Type B pancreatic cell (in vitro differentiated cells): ENCODE results near the gene STK17A. TPM values are rescaled to one million over a fixed set of nuclear protein-coding genes. Genes with fewer than 3 reads are reported as not detected.

Experiments used
- DNase-seq: peaks from one replicate; pipeline ENCODE4 v3.0.0; 2021; ENCODE audit warnings: mixed read lengths; ENCODE audit not compliant: unreplicated experiment; ENCODE audit errors: extremely low spot score
- H3K27ac Mint-ChIP-seq: 2 replicates; pipeline ENCODE4 v1.8.0; 2021; ENCODE audit warnings: mild to moderate bottlenecking, mixed read lengths
- H3K27me3 Mint-ChIP-seq: 2 replicates; pipeline ENCODE4 v1.8.0; 2021; ENCODE audit warnings: mixed read lengths
- H3K36me3 Mint-ChIP-seq: 2 replicates; pipeline ENCODE4 v1.8.0; 2021; ENCODE audit warnings: mixed read lengths
- H3K4me1 Mint-ChIP-seq: one replicate; pipeline ENCODE4 v1.8.0; 2021; ENCODE audit warnings: mixed read lengths; ENCODE audit not compliant: unreplicated experiment
- H3K4me3 Mint-ChIP-seq: 2 replicates; pipeline ENCODE4 v1.8.0; 2021; ENCODE audit warnings: mild to moderate bottlenecking, mixed read lengths
- H3K9me3 Mint-ChIP-seq: 2 replicates; pipeline ENCODE4 v1.8.0; 2021; ENCODE audit warnings: mixed read lengths
- CTCF ChIP-seq: fragments of 200-600 bp; sonication (generic); conservative IDR thresholded peaks from 2 replicates; pipeline ENCODE4 v1.5.0; 2021; ENCODE audit warnings: antibody characterized with exemption, mild to moderate bottlenecking
- total RNA-seq: library from RNA; stranded (reverse); gene quantifications from 2 replicates; pipeline ENCODE4 v1.2.1, GENCODE V29; 2021; ENCODE audit warnings: low replicate concordance

The STK17A gene
- total RNA-seq, 1 donor from 2014 or later = 11.0 TPM

GRCh38 chr7:43631559-43631958 lies 48.7 kb downstream of the STK17A start:
- DNase-seq = no peak
- H3K27me3 Mint-ChIP-seq = no peaks in the 10 kb centered on the region
- H3K27ac Mint-ChIP-seq = no peak overlapping the region
- no peak for TF ChIP-seq CTCF
- no peaks in the 10 kb centered on the region for H3K4me1 Mint-ChIP-seq
- H3K36me3 Mint-ChIP-seq = peaks cover 61% of the 10 kb centered on the region
- no peak overlapping the region for H3K4me3 Mint-ChIP-seq
- no peaks in the 10 kb centered on the region for H3K9me3 Mint-ChIP-seq

- no peaks in the 10 kb centered on the region for H3K4me1 Mint-ChIP-seq
- DNase-seq = no peak
- no peak for TF ChIP-seq CTCF
- H3K27ac Mint-ChIP-seq = no peak overlapping the region
- no peaks in the 10 kb centered on the region for H3K9me3 Mint-ChIP-seq
- no peaks in the 10 kb centered on the region for H3K27me3 Mint-ChIP-seq
- H3K36me3 Mint-ChIP-seq = peaks cover 65% of the 10 kb centered on the region
- H3K4me3 Mint-ChIP-seq = no peak overlapping the region
Observed at GRCh38 chr7:43632746-43633145, 49.8 kb downstream of the STK17A start.

GRCh38 chr7:43634384-43634783 lies 51.5 kb downstream of the STK17A start:
- TF ChIP-seq CTCF = no peak
- no peaks in the 10 kb centered on the region for H3K9me3 Mint-ChIP-seq
- DNase-seq = no peak
- no peak overlapping the region for H3K4me3 Mint-ChIP-seq
- peaks cover 60% of the 10 kb centered on the region for H3K36me3 Mint-ChIP-seq
- no peak overlapping the region for H3K27ac Mint-ChIP-seq
- no peaks in the 10 kb centered on the region for H3K27me3 Mint-ChIP-seq
- H3K4me1 Mint-ChIP-seq = peaks cover under 1% of the 10 kb centered on the region

- H3K36me3 Mint-ChIP-seq = peaks cover 53% of the 10 kb centered on the region
Observed at GRCh38 chr7:43636093-43636492, 53.2 kb downstream of the STK17A start.

GRCh38 chr7:43637114-43637806 lies 54.4 kb downstream of the STK17A start:
- peaks cover 44% of the 10 kb centered on the region for H3K36me3 Mint-ChIP-seq
- H3K27ac Mint-ChIP-seq = peak overlapping the region; percentile 20
- no peaks in the 10 kb centered on the region for H3K27me3 Mint-ChIP-seq
- no peaks in the 10 kb centered on the region for H3K9me3 Mint-ChIP-seq
- TF ChIP-seq CTCF = no peak
- peaks cover 14% of the 10 kb centered on the region for H3K4me1 Mint-ChIP-seq
- no peak overlapping the region for H3K4me3 Mint-ChIP-seq
- no peak for DNase-seq

More at GRCh38 chr7:43636093-43636492, 53.2 kb downstream of the STK17A start:
- peaks cover 14% of the 10 kb centered on the region for H3K4me1 Mint-ChIP-seq
- H3K27ac Mint-ChIP-seq = peak overlapping the region; percentile 51
- no peak overlapping the region for H3K4me3 Mint-ChIP-seq
- H3K9me3 Mint-ChIP-seq = no peaks in the 10 kb centered on the region
- no peaks in the 10 kb centered on the region for H3K27me3 Mint-ChIP-seq
- TF ChIP-seq CTCF = no peak
- no peak for DNase-seq
